H1 (cell line): Measurements from ENCODE around the gene CLEC4F. TPM values are rescaled to one million over a fixed set of nuclear protein-coding genes. Genes with fewer than 3 reads are reported as not detected.

Experiments used
- CTCF ChIA-PET: fragments of 300-600 bp; sonication (Branson Sonifier 250); formaldehyde crosslinking; loops from one replicate; lab custom pipeline; 2021; ENCODE audit not compliant: partially characterized antibody; lab: Charles Lee
- POLR2A ChIA-PET: fragments of 300-600 bp; sonication (Branson Sonifier 250); formaldehyde crosslinking; loops from one replicate; lab custom pipeline; 2021; ENCODE audit warnings: inconsistent platforms; ENCODE audit not compliant: partially characterized antibody; lab: Charles Lee
- DNase-seq, 2 experiments: peaks; one replicate each; pipeline versions ENCODE4 v3.0.0 to v3.0.0-alpha.2; 2010 to 2022; ENCODE audit warnings: low spot score in 2 of 2, low read depth in 1 of 2, mixed read lengths in 1 of 2
- FAIRE-seq: peaks from 2 replicates; lab custom pipeline; 2011; peaks lifted over from hg19 to GRCh38; lab: Jason Lieb, UNC
- H2AFZ ChIP-seq: 2 replicates; pipeline ENCODE4 v1.8.1; 2012; ENCODE audit warnings: low read length, inconsistent platforms
- H2AK5ac ChIP-seq: 2 replicates; pipeline ENCODE4 v1.6.1; 2013; ENCODE audit warnings: low read depth, low read length
- H2BK120ac ChIP-seq: replicated peaks from 2 replicates; pipeline ENCODE3; 2013; ENCODE audit warnings: low read depth, low read length, inconsistent platforms
- H2BK12ac ChIP-seq: 2 replicates; pipeline ENCODE4 v1.6.1; 2013; ENCODE audit warnings: low read depth, low read length
- H2BK15ac ChIP-seq: 2 replicates; pipeline ENCODE4 v1.6.1; 2013; ENCODE audit warnings: low read length
- H2BK20ac ChIP-seq: 2 replicates; pipeline ENCODE4 v1.6.1; 2013; ENCODE audit warnings: low read length
- H2BK5ac ChIP-seq: 2 replicates; pipeline ENCODE4 v1.6.1; 2013; ENCODE audit warnings: low read depth, low read length
- H3K14ac ChIP-seq: 2 replicates; pipeline ENCODE4 v1.6.1; 2013; ENCODE audit warnings: inconsistent platforms; ENCODE audit not compliant: insufficient read length
- H3K18ac ChIP-seq: 2 replicates; pipeline ENCODE4 v1.6.1; 2013; ENCODE audit warnings: low read length; ENCODE audit errors: extremely low read depth
- H3K23ac ChIP-seq: 2 replicates; pipeline ENCODE4 v1.6.1; 2013; ENCODE audit warnings: inconsistent platforms; ENCODE audit not compliant: insufficient read length
- H3K23me2 ChIP-seq: 2 replicates; pipeline ENCODE4 v1.6.1; 2013; ENCODE audit warnings: low read depth, low read length
- H3K27ac ChIP-seq: 2 replicates; pipeline ENCODE4 v1.6.1; 2011; ENCODE audit warnings: low read depth, low read length, inconsistent platforms
- H3K27me3 ChIP-seq, 4 experiments: replicated peaks in 1 of 4; 1 replicate in 1 of 4; 2 replicates in 3 of 4; pipeline versions ENCODE4 v1.6.1 to v1.8.1; 2011 to 2013; ENCODE audit warnings: low read length in 3 of 4, mild to moderate bottlenecking in 3 of 4, inconsistent platforms in 2 of 4, mixed read lengths in 2 of 4, moderate library complexity in 1 of 4; ENCODE audit not compliant: control insufficient read depth in 3 of 4, insufficient read depth in 3 of 4; ENCODE audit errors: extremely low read depth in 1 of 4
- H3K36me3 ChIP-seq, 4 experiments: 2 replicates each; pipeline versions ENCODE4 v1.6.1 to v1.8.1; 2011 to 2013; ENCODE audit warnings: mild to moderate bottlenecking in 4 of 4, low read length in 3 of 4, moderate library complexity in 2 of 4, control low read depth in 1 of 4, inconsistent platforms in 1 of 4; ENCODE audit not compliant: insufficient read depth in 4 of 4, control insufficient read depth in 2 of 4
- H3K4ac ChIP-seq: replicated peaks from 2 replicates; pipeline ENCODE3; 2013; ENCODE audit warnings: low read length, low read depth, mixed read lengths, inconsistent platforms; ENCODE audit not compliant: insufficient read length
- H3K4me1 ChIP-seq, 4 experiments: replicated peaks in 1 of 4; 1 replicate in 1 of 4; 2 replicates in 3 of 4; pipeline versions ENCODE4 v1.6.1 to v1.8.1; 2011 to 2013; ENCODE audit warnings: low read length in 3 of 4, inconsistent platforms in 2 of 4, mixed read lengths in 1 of 4; ENCODE audit not compliant: insufficient read depth in 4 of 4, control insufficient read depth in 3 of 4
- H3K4me2 ChIP-seq, 2 experiments: 2 replicates each; pipeline versions ENCODE4 v1.6.1 to v1.8.1; 2011 to 2013; ENCODE audit warnings: low read depth in 2 of 2, low read length in 2 of 2, control low read depth in 1 of 2, inconsistent platforms in 1 of 2, mild to moderate bottlenecking in 1 of 2; ENCODE audit not compliant: insufficient read depth in 1 of 2
- H3K4me3 ChIP-seq, 4 experiments: fragments of 200-600, 300-600 bp in 1 of 4; sonication (generic), shearing (Covaris generic), sonication (Bioruptor Twin) in 1 of 4; 2 replicates each; pipeline versions ENCODE4 v1.5.1 to v1.8.1; 2011 to 2016; ENCODE audit warnings: low read length in 4 of 4, low read depth in 3 of 4, control low read depth in 2 of 4, inconsistent platforms in 2 of 4, mild to moderate bottlenecking in 2 of 4, mixed read lengths in 1 of 4, moderate library complexity in 1 of 4; ENCODE audit not compliant: insufficient read depth in 2 of 4; ENCODE audit errors: extremely low read depth in 1 of 4
- H3K56ac ChIP-seq: replicated peaks from 2 replicates; pipeline ENCODE3; 2013; ENCODE audit warnings: low read depth, mild to moderate bottlenecking, mixed read lengths, low read length, inconsistent platforms; ENCODE audit not compliant: insufficient read length
- H3K79me1 ChIP-seq: 2 replicates; pipeline ENCODE4 v1.6.1; 2013; ENCODE audit warnings: low read depth, low read length, control low read depth
- H3K79me2 ChIP-seq, 2 experiments: 2 replicates each; pipeline versions ENCODE4 v1.6.1 to v1.8.1; 2012 to 2013; ENCODE audit warnings: low read length in 2 of 2, mild to moderate bottlenecking in 2 of 2, inconsistent platforms in 1 of 2; ENCODE audit not compliant: insufficient read depth in 2 of 2, control insufficient read depth in 1 of 2
- H3K9ac ChIP-seq, 4 experiments: replicated peaks in 1 of 4; 1 replicate in 1 of 4; 2 replicates in 3 of 4; pipeline versions ENCODE4 v1.6.1 to v1.8.1; 2011 to 2013; ENCODE audit warnings: low read depth in 3 of 4, low read length in 3 of 4, control low read depth in 2 of 4, mild to moderate bottlenecking in 2 of 4, moderate library complexity in 2 of 4, inconsistent platforms in 1 of 4; ENCODE audit errors: extremely low read depth in 1 of 4
- H3K9me3 ChIP-seq, 2 experiments: 2 replicates each; pipeline versions ENCODE4 v1.6.1 to v1.8.1; 2012 to 2013; ENCODE audit warnings: mild to moderate bottlenecking in 2 of 2, moderate library complexity in 2 of 2, control low read depth in 1 of 2, inconsistent platforms in 1 of 2, low read depth in 1 of 2, low read length in 1 of 2, mixed read lengths in 1 of 2; ENCODE audit not compliant: insufficient read depth in 2 of 2
- H4K20me1 ChIP-seq, 2 experiments: replicated peaks in 1 of 2; 2 replicates each; pipeline versions ENCODE3 to v1.8.1; 2011 to 2013; ENCODE audit warnings: inconsistent platforms in 2 of 2, low read length in 2 of 2, mild to moderate bottlenecking in 1 of 2; ENCODE audit not compliant: insufficient read depth in 2 of 2, control insufficient read depth in 1 of 2
- H4K5ac ChIP-seq: 2 replicates; pipeline ENCODE4 v1.6.1; 2013; ENCODE audit warnings: low read length, low read depth, mixed read lengths, inconsistent platforms; ENCODE audit not compliant: insufficient read length
- H4K8ac ChIP-seq: 2 replicates; pipeline ENCODE4 v1.8.0; 2013; ENCODE audit warnings: mild to moderate bottlenecking, moderate library complexity, low read length, inconsistent platforms; ENCODE audit not compliant: insufficient read depth; ENCODE audit errors: extremely low read depth
- H4K91ac ChIP-seq: replicated peaks from 2 replicates; pipeline ENCODE3; 2013; ENCODE audit warnings: low read length, mixed read lengths, inconsistent platforms; ENCODE audit not compliant: insufficient read length
- CBX5 ChIP-seq: fragments of 300-800, 300-1000 bp; sonication (generic); IDR thresholded peaks from 2 replicates; pipeline ENCODE4 v1.7.1; 2016; ENCODE audit warnings: antibody characterized with exemption, low read length, low read depth
- CBX8 ChIP-seq: fragments of 300-800, 300-1000 bp; sonication (generic); IDR thresholded peaks from 2 replicates; pipeline ENCODE4 v1.7.1; 2016; ENCODE audit warnings: low read depth, low read length, borderline replicate concordance
- EP300 ChIP-seq, 2 experiments: IDR thresholded peaks; 1 replicate in 1 of 2; 2 replicates in 1 of 2; pipeline ENCODE4 v1.6.1; 2011 to 2012; ENCODE audit warnings: low read depth in 2 of 2, low read length in 2 of 2, mild to moderate bottlenecking in 2 of 2, borderline replicate concordance in 1 of 2, inconsistent platforms in 1 of 2, moderate library complexity in 1 of 2
- JUN ChIP-seq: IDR thresholded peaks from 2 replicates; pipeline ENCODE4 v1.6.1; 2011; ENCODE audit warnings: low read depth, mild to moderate bottlenecking, improper control_type of control experiment, low read length
- KDM4A ChIP-seq: IDR thresholded peaks from one replicate; pipeline ENCODE4 v1.7.1; 2012; ENCODE audit warnings: low read depth, mild to moderate bottlenecking, moderate library complexity, low read length, inconsistent platforms; ENCODE audit not compliant: severe bottlenecking
- RNF2 ChIP-seq: fragments of 200-900, 300-1000 bp; sonication (generic); IDR thresholded peaks from 2 replicates; pipeline ENCODE4 v1.7.1; 2016; ENCODE audit warnings: borderline replicate concordance, low read depth, mild to moderate bottlenecking, antibody characterized with exemption, low read length; ENCODE audit not compliant: poor library complexity, severe bottlenecking; ENCODE audit errors: missing control alignments
- SIX5 ChIP-seq: IDR thresholded peaks from 2 replicates; pipeline ENCODE4 v1.6.1; 2011; ENCODE audit warnings: mild to moderate bottlenecking, low read depth, low read length
- SUZ12 ChIP-seq: fragments of 200-600 bp; sonication (generic); IDR thresholded peaks from 2 replicates; pipeline ENCODE4 v1.6.1; 2012; ENCODE audit warnings: mild to moderate bottlenecking, inconsistent platforms, low read length, moderate library complexity, mixed read lengths
- YY1 ChIP-seq: IDR thresholded peaks from 2 replicates; pipeline ENCODE4 v1.6.1; 2011; ENCODE audit warnings: low read depth, mild to moderate bottlenecking, low read length
- WGBS, 2 experiments: shearing (Covaris generic) in 1 of 2; methylation state at CpG; one replicate each; pipeline versions ENCODE4 v1.1.6 to v1.1.7; 2013 to 2015; ENCODE audit warnings: low lambda C conversion rate in 2 of 2, mixed read lengths in 2 of 2, inconsistent platforms in 1 of 2, low coverage in 1 of 2, missing lambda C conversion rate in 1 of 2; ENCODE audit not compliant: insufficient replicate concordance in 2 of 2, insufficient coverage in 1 of 2, insufficient read length in 1 of 2; ENCODE audit errors: extremely low coverage in 1 of 2, missing lambda C conversion rate in 1 of 2; 5-methylcytosine and 5-hydroxymethylcytosine counted together
- polyA plus RNA-seq, 7 experiments: library from polyadenylated mRNA; depleted of rRNA in 3 of 7; stranded (reverse) in 5 of 7; unstranded in 2 of 7; fragments of >200 nt in 5 of 7; fragments of 200-250 nt in 2 of 7; gene quantifications; 1 replicate in 5 of 7; 2 replicates in 1 of 7; 4 replicates in 1 of 7; pipeline versions ENCODE4 v1.2.1 to v1.2.3, GENCODE V29; 2011 to 2013; ENCODE audit warnings: missing spikeins in 2 of 7, mixed read lengths in 2 of 7
- total RNA-seq: library from RNA; stranded (reverse); fragmentation: NEBNext Ultra II Directional; extraction: Animal tissue kit (Norgen Biotek cat#: 25700); gene quantifications from 2 replicates; pipeline ENCODE4 v1.2.1, GENCODE V29; 2021

The CLEC4F gene
- total and polyA plus RNA-seq, 2 of the 8 experiments (the other 6 are each of a cell fraction or from before 2014, with no cell fraction given), result not detected

GRCh38 chr2:70823249-70823648 is 2.9 kb upstream of the CLEC4F start:
- Histone ChIP-seq H3K36me3 (no peaks in the 10 kb centered on the region), H2AK5ac (no peak overlapping the region), H3K18ac (no peak overlapping the region), H3K14ac (no peak overlapping the region), H3K79me2 (no peaks in the 10 kb centered on the region), H4K5ac (no peak overlapping the region), H4K8ac (no peak overlapping the region), H3K56ac (no peak overlapping the region), H2BK20ac (no peak overlapping the region), H3K27me3 (no peaks in the 10 kb centered on the region), H2BK12ac (no peak overlapping the region), H3K4ac (no peak overlapping the region), H4K91ac (no peak overlapping the region), H4K20me1 (no peaks in the 10 kb centered on the region), H3K79me1 (no peaks in the 10 kb centered on the region), H2BK120ac (no peak overlapping the region), H2BK15ac (no peak overlapping the region), H3K27ac (no peak overlapping the region), H3K23ac (no peak overlapping the region), H2BK5ac (no peak overlapping the region), H3K9ac (no peak overlapping the region), H3K4me1 (peaks cover 0 to 4% (median 2%) of the 10 kb centered on the region in 4 experiments; a peak in 4 of 7 replicates), H3K9me3 (no peaks in the 10 kb centered on the region), H3K23me2 (no peaks in the 10 kb centered on the region), H2AFZ (no peak overlapping the region), H3K4me3 (no peak overlapping the region), H3K4me2 (no peak overlapping the region)
- FAIRE-seq (no peak), DNase-seq (no peak)
- TF ChIP-seq RNF2 (no peak), SIX5 (no peak), CBX8 (no peak), CBX5 (no peak), EP300 (IDR thresholded peaks at IDR 0.05; ENCODE audit: borderline replicate concordance in 1 of 2, low read depth in 2 of 2, low read length in 2 of 2) (no peak), KDM4A (no peak), SUZ12 (no peak), YY1 (no peak), JUN (no peak)
- ChIA-PET POLR2A (no interaction called here), CTCF (no interaction called here)
- 75% methylated on average over 5 of the region's 5 CpGs; no CpG with 5 or more reads in 1 of the 2 experiments for WGBS, 2 experiments
